GM23248 (cell line): ENCODE results near the gene FRAT1. TPM values are rescaled to one million over a fixed set of nuclear protein-coding genes. Genes with fewer than 3 reads are reported as not detected.

ENCODE experiments used
- DNase-seq: peaks from one replicate; pipeline ENCODE4 v3.0.0-alpha.2; 2015
- H2AFZ ChIP-seq: fragments of 200-600 bp; sonication (generic); 2 replicates; pipeline ENCODE4 v1.6.1; 2016; ENCODE audit warnings: antibody characterized with exemption
- H3F3A ChIP-seq: fragments of 200-600 bp; sonication (generic); 2 replicates; pipeline ENCODE4 v1.6.1; 2016; ENCODE audit warnings: mild to moderate bottlenecking, antibody characterized with exemption, mixed run types; ENCODE audit not compliant: insufficient read depth
- H3K27ac ChIP-seq: fragments of 200-600 bp; sonication (generic); 2 replicates; pipeline ENCODE4 v1.5.1; 2016; ENCODE audit warnings: mild to moderate bottlenecking
- H3K27me3 ChIP-seq: fragments of 200-600 bp; sonication (generic); replicated peaks from 2 replicates; pipeline ENCODE4 v1.6.1; 2016; ENCODE audit warnings: mild to moderate bottlenecking; ENCODE audit not compliant: insufficient read depth
- H3K36me3 ChIP-seq: fragments of 200-600 bp; sonication (generic); 2 replicates; pipeline ENCODE4 v1.6.1; 2016; ENCODE audit warnings: low read depth, mild to moderate bottlenecking
- H3K4me1 ChIP-seq: fragments of 200-600 bp; sonication (generic); 2 replicates; pipeline ENCODE4 v1.6.1; 2016; ENCODE audit warnings: mild to moderate bottlenecking; ENCODE audit not compliant: insufficient read depth
- H3K4me2 ChIP-seq: fragments of 200-600 bp; sonication (generic); one replicate; pipeline ENCODE4 v1.6.1; 2016; ENCODE audit warnings: mild to moderate bottlenecking; ENCODE audit not compliant: unreplicated experiment
- H3K4me3 ChIP-seq: fragments of 200-600 bp; sonication (generic); 2 replicates; pipeline ENCODE4 v1.5.1; 2016; ENCODE audit warnings: mild to moderate bottlenecking
- H3K79me2 ChIP-seq: fragments of 200-600 bp; sonication (generic); 2 replicates; pipeline ENCODE4 v1.6.1; 2016; ENCODE audit warnings: mild to moderate bottlenecking; ENCODE audit not compliant: insufficient read depth
- H3K9ac ChIP-seq: fragments of 200-600 bp; sonication (generic); 2 replicates; pipeline ENCODE4 v1.6.1; 2016; ENCODE audit warnings: mild to moderate bottlenecking
- H3K9me2 ChIP-seq: fragments of 200-600 bp; sonication (generic); 2 replicates; pipeline ENCODE4 v1.6.1; 2016; ENCODE audit warnings: mixed run types, mild to moderate bottlenecking, moderate library complexity; ENCODE audit not compliant: insufficient read depth
- H3K9me3 ChIP-seq: fragments of 200-600 bp; sonication (generic); one replicate; pipeline ENCODE4 v1.6.1; 2017; ENCODE audit warnings: low read depth
- H4K20me1 ChIP-seq: fragments of 200-600 bp; sonication (generic); 2 replicates; pipeline ENCODE4 v1.6.0; 2016; ENCODE audit not compliant: insufficient read depth
- EZH2 ChIP-seq: fragments of 200-600 bp; sonication (generic); IDR thresholded peaks from 2 replicates; pipeline ENCODE4 v1.6.1; 2018; ENCODE audit warnings: antibody characterized with exemption, mild to moderate bottlenecking; ENCODE audit not compliant: insufficient read depth, poor library complexity, severe bottlenecking
- EZH2phosphoT487 ChIP-seq: fragments of 200-600 bp; sonication (generic); IDR thresholded peaks from 2 replicates; pipeline ENCODE4 v1.6.1; 2018; ENCODE audit warnings: antibody characterized with exemption, moderate library complexity, mild to moderate bottlenecking, low read depth; ENCODE audit not compliant: insufficient read depth
- WGBS, 2 experiments: methylation state at CpG; one replicate each; pipeline ENCODE4 v1.1.6; 2015 to 2017; ENCODE audit warnings: low lambda C conversion rate in 2 of 2, low coverage in 1 of 2; ENCODE audit errors: missing lambda C conversion rate in 2 of 2; 5-methylcytosine and 5-hydroxymethylcytosine counted together
- in situ Hi-C: fragments of 300-500 bp; cut with MboI; formaldehyde crosslinking; loops from 2 replicates; pipeline ENCODE4 v1.15.0; 2020
- polyA plus RNA-seq: library from polyadenylated mRNA; unstranded; fragments of >200 nt; fragmentation: Nextera tagmentation; extraction: Ambion mirVana; gene quantifications from 2 replicates; pipeline ENCODE4 v1.2.1, GENCODE V29; 2016
- total RNA-seq: library from RNA; depleted of rRNA; stranded (reverse); fragments of >200 nt; shearing (Covaris generic); gene quantifications from 2 replicates; pipeline ENCODE4 v1.2.3, GENCODE V29; 2014

FRAT1 gene
- total and polyA plus RNA-seq, 2 experiments from 2014 or later: 0.44 to 1.8 TPM

- Histone ChIP-seq H3K4me3 (no peak overlapping the region), H4K20me1 (no peaks in the 10 kb centered on the region), H3K9me2 (no peaks in the 10 kb centered on the region), H3K27ac (no peak overlapping the region), H2AFZ (no peak overlapping the region), H3K79me2 (no peaks in the 10 kb centered on the region), H3K4me2 (no peak overlapping the region), H3K36me3 (no peaks in the 10 kb centered on the region), H3F3A (no peaks in the 10 kb centered on the region), H3K9me3 (no peaks in the 10 kb centered on the region), H3K27me3 (no peaks in the 10 kb centered on the region), H3K9ac (no peak overlapping the region), H3K4me1 (no peaks in the 10 kb centered on the region)
- TF ChIP-seq EZH2phosphoT487: no peak
- no peak for TF ChIP-seq EZH2
- no peak for DNase-seq
- in situ Hi-C loops: no loop called here
- WGBS, 2 experiments: 58 to 63% methylated on average over 3 of the region's 3 CpGs
Observed at GRCh38 chr10:97298223-97298571, 20.9 kb upstream of the FRAT1 start.

GRCh38 chr10:97300980-97301379 is 18.1 kb upstream of the FRAT1 start:
- no peaks in the 10 kb centered on the region for H3K9me2 ChIP-seq
- WGBS, 2 experiments: 92 to 99% methylated on average over 3 of the region's 3 CpGs
- TF ChIP-seq EZH2 (no peak), EZH2phosphoT487 (no peak)
- no peaks in the 10 kb centered on the region for H3K27me3 ChIP-seq
- H3K79me2 ChIP-seq: no peaks in the 10 kb centered on the region
- no peaks in the 10 kb centered on the region for H3K36me3 ChIP-seq
- in situ Hi-C loops: no loop called here
- no peak overlapping the region for H3K9ac ChIP-seq
- no peak overlapping the region for H3K4me2 ChIP-seq
- no peak overlapping the region for H3K27ac ChIP-seq
- no peaks in the 10 kb centered on the region for H4K20me1 ChIP-seq
- H2AFZ ChIP-seq: no peak overlapping the region
- no peaks in the 10 kb centered on the region for H3F3A ChIP-seq
- H3K4me1 ChIP-seq: no peaks in the 10 kb centered on the region
- no peak overlapping the region for H3K4me3 ChIP-seq
- DNase-seq: no peak
- H3K9me3 ChIP-seq: no peaks in the 10 kb centered on the region

GRCh38 chr10:97302088-97302791 is 16.8 kb upstream of the FRAT1 start:
- Histone ChIP-seq H3F3A (no peaks in the 10 kb centered on the region), H2AFZ (no peak overlapping the region), H3K9ac (no peak overlapping the region), H3K4me2 (no peak overlapping the region), H3K27me3 (no peaks in the 10 kb centered on the region), H3K36me3 (no peaks in the 10 kb centered on the region), H3K9me2 (no peaks in the 10 kb centered on the region), H4K20me1 (no peaks in the 10 kb centered on the region), H3K9me3 (no peaks in the 10 kb centered on the region), H3K4me1 (no peaks in the 10 kb centered on the region), H3K79me2 (no peaks in the 10 kb centered on the region), H3K27ac (no peak overlapping the region), H3K4me3 (no peak overlapping the region)
- DNase-seq: no peak
- 85 to 87% methylated on average over 11 of the region's 11 CpGs for WGBS, 2 experiments
- in situ Hi-C loops: no loop called here
- no peak for TF ChIP-seq EZH2phosphoT487
- no peak for TF ChIP-seq EZH2

GRCh38 chr10:97307441-97307840 is 11.6 kb upstream of the FRAT1 start:
- Histone ChIP-seq H3K27ac (no peak overlapping the region), H3K9me2 (no peaks in the 10 kb centered on the region), H3K36me3 (no peaks in the 10 kb centered on the region), H3F3A (no peaks in the 10 kb centered on the region), H3K4me1 (no peaks in the 10 kb centered on the region), H3K79me2 (no peaks in the 10 kb centered on the region), H2AFZ (no peak overlapping the region), H3K4me3 (no peak overlapping the region), H4K20me1 (no peaks in the 10 kb centered on the region), H3K9me3 (no peaks in the 10 kb centered on the region), H3K27me3 (no peaks in the 10 kb centered on the region), H3K9ac (no peak overlapping the region), H3K4me2 (no peak overlapping the region)
- in situ Hi-C loops: no loop called here
- WGBS, 2 experiments: 52 to 79% methylated on average over 1 of the region's 1 CpG
- DNase-seq: no peak
- TF ChIP-seq EZH2 (no peak), EZH2phosphoT487 (no peak)
